Measurements from ENCODE around the gene COX14. TPM values are rescaled to one million over a fixed set of nuclear protein-coding genes. Genes with fewer than 3 reads are reported as not detected.

Gene COX14
- total RNA-seq, 1 donor from 2014 or later: 42.4 TPM

DNA sequence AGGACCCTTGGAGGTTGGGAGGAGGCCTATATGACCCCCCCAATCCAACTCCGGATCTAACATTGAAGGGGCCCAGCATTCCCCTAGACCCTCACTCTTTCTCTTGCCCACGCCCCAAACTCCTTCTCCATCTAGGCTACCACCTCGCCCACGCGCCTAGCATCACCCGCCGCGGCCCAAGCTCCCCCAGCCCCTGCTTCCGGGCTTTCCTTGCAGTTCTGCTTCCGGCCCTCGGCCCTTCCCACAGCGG, 54.7 kb downstream of the COX14 start:
- H3K4me1 Mint-ChIP-seq: peaks cover 25% of the 10 kb centered on the region
- no peaks in the 10 kb centered on the region for H3K27me3 Mint-ChIP-seq
- POLR2A ChIA-PET: interaction anchor here (0.5 to 3.5 kb wide), 15 partner anchors 12 to 1051 kb away, joined by 3 to 97 read pairs (median 4); partner anchors contain the start of genes ATF1, COX14, POU6F1 and SMARCD1
- TF ChIP-seq CTCF (IDR thresholded peaks at IDR 0.05): no peak
- peak; percentile 7 for ATAC-seq (ENCODE audit: low read depth)
- DNase-seq: no peak
- intact Hi-C loops (cut with micrococcal nuclease): loop anchor here (1.0 to 10.0 kb wide), 7 partner anchors 55 to 338 kb away; partner anchors contain the start of genes BCDIN3D, LIMA1, NCKAP5L and RACGAP1
- H3K9me3 Mint-ChIP-seq: no peaks in the 10 kb centered on the region
- CTCF ChIA-PET: interaction anchor here (0.9 to 2.5 kb wide), 8 partner anchors 10 to 221 kb away, joined by 3 to 23 read pairs (median 5); partner anchors contain the start of genes COX14 and SMARCD1
- peaks cover 7% of the 10 kb centered on the region for H3K36me3 Mint-ChIP-seq (ENCODE audit: low read depth)
- peak overlapping the region; percentile 92 for H3K4me3 Mint-ChIP-seq
- H3K27ac Mint-ChIP-seq: peak overlapping the region; percentile 90

- intact Hi-C loops (cut with micrococcal nuclease): loop anchor here (1.0 to 10.0 kb wide), 7 partner anchors 56 to 339 kb away; partner anchors contain the start of genes BCDIN3D, LIMA1, NCKAP5L and RACGAP1
- peak within 1 kb of the TSS; percentile 92 for H3K4me3 Mint-ChIP-seq
- H3K9me3 Mint-ChIP-seq: no peaks in the 10 kb centered on the region
- no peaks in the 10 kb centered on the region for H3K27me3 Mint-ChIP-seq
- ChIA-PET POLR2A (interaction anchor here (0.5 to 3.5 kb wide), 19 partner anchors 12 to 1166 kb away, joined by 3 to 97 read pairs (median 4); partner anchors contain the start of genes ATF1, COX14, POU6F1 and SMARCD1), CTCF (interaction anchor here (0.9 to 2.5 kb wide), 11 partner anchors 9 to 222 kb away, joined by 3 to 23 read pairs (median 5); partner anchors contain the start of genes COX14 and SMARCD1)
- ATAC-seq (ENCODE audit: low read depth) (peak; percentile 98), DNase-seq (peak; percentile 95)
- peaks cover 7% of the 10 kb centered on the region for H3K36me3 Mint-ChIP-seq (ENCODE audit: low read depth)
- H3K27ac Mint-ChIP-seq: peak within 1 kb of the TSS; percentile 90
- TF ChIP-seq CTCF (IDR thresholded peaks at IDR 0.05): no peak
- H3K4me1 Mint-ChIP-seq: peaks cover 25% of the 10 kb centered on the region
Measured at GRCh38 chr12:50167049-50167828, 55.2 kb downstream of the COX14 start, which contains the start of gene CERS5. CERS5 (minus strand) TSS chr12:50167369; CDS start chr12:50167297, 72 bp downstream.

Other genes starting within 250 kb of the COX14 start
- gene FAIM2, start 208.3 kb upstream of the COX14 start, total RNA-seq: not detected in 2 replicates
- not detected in 2 replicates for gene AQP2, start 161.5 kb upstream of the COX14 start, total RNA-seq
- not detected in 2 replicates for gene AQP5, start 150.4 kb upstream of the COX14 start, total RNA-seq
- not detected in 2 replicates for gene AQP6, start 139.3 kb upstream of the COX14 start, total RNA-seq
- 12.2 and 12.6 TPM in 2 replicates for gene RACGAP1, start 86.7 kb upstream of the COX14 start, total RNA-seq
- not detected in 2 replicates for gene ASIC1, start 54.6 kb upstream of the COX14 start, total RNA-seq
- gene SMARCD1, start 26.9 kb upstream of the COX14 start, total RNA-seq: 101 and 108 TPM in 2 replicates
- 0.46 and 0.60 TPM in 2 replicates for gene GPD1, start 8.2 kb upstream of the COX14 start, total RNA-seq
- gene CERS5, start 55.1 kb downstream of the COX14 start, total RNA-seq: 44.3 and 64.9 TPM in 2 replicates
- 5.7 and 6.7 TPM in 2 replicates for gene LIMA1, start 171.3 kb downstream of the COX14 start, total RNA-seq